Mesenchymal stem cell (in vitro differentiated cells and primary cell): ENCODE results near the gene C18orf63.

ENCODE experiments used
- DNase-seq: peaks from one replicate; pipeline ENCODE4 v3.0.0-alpha.2; 2013
- H2AFZ ChIP-seq: one replicate; pipeline ENCODE4 v1.6.1; 2013; ENCODE audit warnings: low read depth, mild to moderate bottlenecking, control low read depth, inconsistent platforms, low read length, moderate library complexity
- H2AK5ac ChIP-seq: 2 replicates; pipeline ENCODE4 v1.6.1; 2013; ENCODE audit warnings: low read length, moderate library complexity, mild to moderate bottlenecking, inconsistent platforms; ENCODE audit not compliant: severe bottlenecking
- H2BK120ac ChIP-seq: one replicate; pipeline ENCODE4 v1.6.1; 2013; ENCODE audit warnings: low read depth, mild to moderate bottlenecking, inconsistent platforms, low read length, moderate library complexity
- H2BK12ac ChIP-seq, 2 experiments: one replicate each; pipeline ENCODE4 v1.6.1; 2013; ENCODE audit warnings: inconsistent platforms in 2 of 2, low read length in 2 of 2, mild to moderate bottlenecking in 2 of 2, moderate library complexity in 2 of 2, control low read depth in 1 of 2
- H2BK15ac ChIP-seq: one replicate; pipeline ENCODE4 v1.6.1; 2013; ENCODE audit warnings: mild to moderate bottlenecking, low read depth, inconsistent platforms; ENCODE audit not compliant: poor library complexity, severe bottlenecking
- H2BK5ac ChIP-seq: 2 replicates; pipeline ENCODE4 v1.6.1; 2013; ENCODE audit warnings: low read depth, mild to moderate bottlenecking, low read length, control low read depth, inconsistent platforms; ENCODE audit not compliant: poor library complexity, severe bottlenecking
- H3K14ac ChIP-seq, 2 experiments: one replicate each; pipeline ENCODE4 v1.6.1; 2013; ENCODE audit warnings: inconsistent platforms in 2 of 2, low read length in 2 of 2, control low read depth in 1 of 2, mild to moderate bottlenecking in 1 of 2, moderate library complexity in 1 of 2
- H3K18ac ChIP-seq, 2 experiments: one replicate each; pipeline ENCODE4 v1.6.1; 2013; ENCODE audit warnings: inconsistent platforms in 2 of 2, low read length in 2 of 2, control low read depth in 1 of 2, low read depth in 1 of 2, mild to moderate bottlenecking in 1 of 2
- H3K23ac ChIP-seq, 2 experiments: one replicate each; pipeline ENCODE4 v1.6.1; 2013; ENCODE audit warnings: inconsistent platforms in 2 of 2, low read length in 2 of 2, mild to moderate bottlenecking in 2 of 2, moderate library complexity in 2 of 2, control low read depth in 1 of 2
- H3K27ac ChIP-seq: 2 replicates; pipeline ENCODE4 v1.5.1; 2013; ENCODE audit warnings: mild to moderate bottlenecking, moderate library complexity, low read length, control low read depth, inconsistent platforms; ENCODE audit not compliant: poor library complexity, severe bottlenecking
- H3K27me3 ChIP-seq, 2 experiments: 2 replicates each; pipeline versions ENCODE4 v1.6.1 to v1.7.0; 2013; ENCODE audit warnings: low read length in 2 of 2, mild to moderate bottlenecking in 2 of 2, moderate library complexity in 2 of 2, control low read depth in 1 of 2, inconsistent platforms in 1 of 2; ENCODE audit not compliant: control insufficient read depth in 1 of 2, insufficient read depth in 1 of 2
- H3K36me3 ChIP-seq, 2 experiments: 2 replicates each; pipeline versions ENCODE4 v1.6.1 to v1.7.0; 2013; ENCODE audit warnings: low read length in 2 of 2, control low read depth in 1 of 2, inconsistent platforms in 1 of 2, low read depth in 1 of 2, mild to moderate bottlenecking in 1 of 2; ENCODE audit not compliant: insufficient read depth in 2 of 2, control insufficient read depth in 1 of 2
- H3K4ac ChIP-seq, 2 experiments: one replicate each; pipeline ENCODE4 v1.6.1; 2013; ENCODE audit warnings: inconsistent platforms in 2 of 2, low read length in 2 of 2, mild to moderate bottlenecking in 2 of 2, moderate library complexity in 2 of 2, control low read depth in 1 of 2, low read depth in 1 of 2
- H3K4me1 ChIP-seq: 2 replicates; pipeline ENCODE4 v1.6.1; 2013; ENCODE audit warnings: low read depth, low read length, control low read depth; ENCODE audit not compliant: control insufficient read depth, insufficient read depth
- H3K4me2 ChIP-seq: 2 replicates; pipeline ENCODE4 v1.6.1; 2013; ENCODE audit warnings: low read length, mild to moderate bottlenecking, inconsistent platforms; ENCODE audit not compliant: poor library complexity, severe bottlenecking
- H3K4me3 ChIP-seq, 2 experiments: 2 replicates each; pipeline versions ENCODE4 v1.5.1 to v1.7.0; 2013; ENCODE audit warnings: low read length in 2 of 2, mild to moderate bottlenecking in 2 of 2, control low read depth in 1 of 2, low read depth in 1 of 2; ENCODE audit not compliant: insufficient read depth in 1 of 2
- H3K79me1 ChIP-seq: replicated peaks from 2 replicates; pipeline ENCODE4 v1.6.1; 2013; ENCODE audit warnings: mild to moderate bottlenecking, control low read depth, low read length, inconsistent platforms; ENCODE audit not compliant: poor library complexity, severe bottlenecking
- H3K9ac ChIP-seq: 2 replicates; pipeline ENCODE4 v1.7.0; 2013; ENCODE audit warnings: mild to moderate bottlenecking, low read length, moderate library complexity
- H3K9me3 ChIP-seq: 2 replicates; pipeline ENCODE4 v1.7.0; 2013; ENCODE audit warnings: mild to moderate bottlenecking, low read length; ENCODE audit not compliant: control insufficient read depth
- H4K8ac ChIP-seq: one replicate; pipeline ENCODE4 v1.6.1; 2013; ENCODE audit warnings: inconsistent platforms, mild to moderate bottlenecking, low read length, moderate library complexity
- H4K91ac ChIP-seq: one replicate; pipeline ENCODE4 v1.6.1; 2013; ENCODE audit warnings: mild to moderate bottlenecking, low read length, inconsistent platforms
- WGBS: methylation state at CpG from one replicate; pipeline ENCODE4 v1.1.7; 2013; ENCODE audit warnings: mixed read lengths; 5-methylcytosine and 5-hydroxymethylcytosine counted together

Gene C18orf63

DNA sequence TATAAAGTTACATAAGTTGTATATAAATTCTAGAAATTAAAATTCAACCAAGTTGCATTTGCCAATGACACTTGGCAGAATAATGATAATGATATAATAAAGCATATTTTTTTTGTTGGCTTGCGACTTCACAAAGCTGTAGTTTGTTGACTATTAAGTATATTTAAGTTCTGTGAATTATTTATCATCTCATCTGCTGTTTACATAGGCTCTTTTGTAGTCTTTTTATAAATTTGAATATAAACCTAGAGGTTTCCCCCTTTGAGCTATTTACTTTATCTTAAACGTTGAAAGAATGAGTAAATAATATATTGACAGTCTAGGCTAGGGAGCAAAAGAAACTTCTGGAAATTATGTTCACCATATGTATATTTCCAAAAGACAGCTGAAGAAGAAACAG lies 32.9 kb downstream of the C18orf63 start:
- Histone ChIP-seq H3K27me3 (no peaks in the 10 kb centered on the region), H3K9ac (no peak overlapping the region), H2BK5ac (no peak overlapping the region), H3K9me3 (no peaks in the 10 kb centered on the region), H2BK15ac (no peak overlapping the region), H2BK12ac (no peak overlapping the region), H4K91ac (no peak overlapping the region), H2AFZ (no peak overlapping the region), H3K4me2 (no peak overlapping the region), H3K4me1 (peaks cover 2% of the 10 kb centered on the region), H3K14ac (no peak overlapping the region), H3K23ac (no peak overlapping the region), H4K8ac (no peak overlapping the region), H2AK5ac (no peak overlapping the region), H3K4me3 (no peak overlapping the region), H3K4ac (no peak overlapping the region), H3K36me3 (no peaks in the 10 kb centered on the region), H3K18ac (no peak overlapping the region), H3K27ac (no peak overlapping the region), H3K79me1 (no peaks in the 10 kb centered on the region), H2BK120ac (no peak overlapping the region)
- no CpG with 5 or more reads among the region's 2 CpGs for WGBS
- DNase-seq: no peak

DNA sequence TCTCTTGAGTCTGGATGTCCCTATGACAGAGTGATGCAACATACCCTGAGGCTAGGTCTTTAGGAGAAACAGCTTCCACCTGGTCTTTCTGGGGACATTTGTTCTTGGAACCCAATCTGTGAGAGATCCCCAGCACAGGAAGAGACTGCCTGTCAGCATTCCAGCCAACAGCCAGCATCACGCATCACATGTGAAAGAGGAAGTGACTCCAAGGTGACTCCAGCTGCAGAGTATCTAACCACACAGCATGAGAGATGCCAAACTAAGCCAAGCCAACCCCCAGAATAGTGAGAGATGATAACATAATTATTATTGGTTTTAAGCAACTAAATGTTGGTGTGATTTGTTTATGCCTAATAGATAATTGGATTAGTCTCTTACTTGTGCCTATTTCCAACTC lies 35.7 kb downstream of the C18orf63 start:
- H4K8ac ChIP-seq: no peak overlapping the region
- no peaks in the 10 kb centered on the region for H3K9me3 ChIP-seq
- no peaks in the 10 kb centered on the region for H3K27me3 ChIP-seq
- no peak overlapping the region for H2BK12ac ChIP-seq
- no peak overlapping the region for H3K23ac ChIP-seq
- no peak overlapping the region for H3K4me2 ChIP-seq
- no peak overlapping the region for H3K4ac ChIP-seq
- no peaks in the 10 kb centered on the region for H3K79me1 ChIP-seq
- no peaks in the 10 kb centered on the region for H3K36me3 ChIP-seq
- no peak overlapping the region for H2BK15ac ChIP-seq
- no peak overlapping the region for H3K27ac ChIP-seq
- no peak overlapping the region for H3K4me3 ChIP-seq
- H2BK5ac ChIP-seq: no peak overlapping the region
- H2BK120ac ChIP-seq: no peak overlapping the region
- H2AK5ac ChIP-seq: no peak overlapping the region
- H3K9ac ChIP-seq: peak overlapping the region; percentile 34
- H3K14ac ChIP-seq: no peak overlapping the region
- H2AFZ ChIP-seq: peak overlapping the region; percentile 42
- WGBS: 0% methylated on average over 1 of the region's 1 CpG
- DNase-seq: peak; percentile 45
- no peak overlapping the region for H3K18ac ChIP-seq
- peaks cover 2% of the 10 kb centered on the region for H3K4me1 ChIP-seq
- H4K91ac ChIP-seq: no peak overlapping the region

DNA sequence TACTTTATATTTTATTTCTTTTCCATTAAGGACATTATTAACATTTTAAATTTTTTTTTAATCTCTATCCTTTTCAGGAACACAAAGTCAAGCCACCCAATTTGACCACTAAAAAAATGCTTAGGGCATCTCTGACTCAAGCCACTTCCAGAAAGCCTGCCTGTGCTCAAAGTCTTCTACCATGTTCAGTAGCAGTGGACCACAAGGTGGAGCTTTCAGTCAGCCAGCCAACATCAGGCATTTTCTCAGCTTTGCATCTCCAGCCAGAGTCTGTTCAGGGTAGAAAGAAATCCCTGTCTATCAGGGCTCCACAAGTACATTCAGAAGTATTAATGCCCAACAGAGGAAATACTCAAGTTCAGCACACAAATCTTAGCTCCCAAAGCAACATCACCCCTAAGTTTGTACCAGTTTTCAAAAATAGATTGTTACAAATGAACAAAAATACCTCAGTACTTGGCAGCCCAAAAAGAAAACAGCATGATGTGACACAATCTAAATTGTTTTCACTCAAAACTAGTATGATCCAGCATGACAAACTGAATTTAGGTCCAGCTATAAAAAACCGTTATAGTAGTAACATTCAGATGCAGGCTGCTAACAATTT lies 37.6 kb downstream of the C18orf63 start:
- Histone ChIP-seq H2BK120ac (no peak overlapping the region), H3K79me1 (no peaks in the 10 kb centered on the region), H4K91ac (no peak overlapping the region), H3K27me3 (no peaks in the 10 kb centered on the region), H3K4me3 (no peak overlapping the region), H3K9me3 (no peaks in the 10 kb centered on the region), H3K9ac (no peak overlapping the region), H3K4ac (no peak overlapping the region), H3K4me2 (no peak overlapping the region), H3K4me1 (peaks cover 2% of the 10 kb centered on the region), H3K27ac (no peak overlapping the region), H3K36me3 (no peaks in the 10 kb centered on the region), H3K14ac (no peak overlapping the region), H3K23ac (no peak overlapping the region), H2BK15ac (no peak overlapping the region), H2AFZ (no peak overlapping the region), H2AK5ac (no peak overlapping the region), H4K8ac (no peak overlapping the region), H2BK5ac (no peak overlapping the region), H2BK12ac (no peak overlapping the region), H3K18ac (no peak overlapping the region)
- peak; percentile 75 for DNase-seq
- WGBS: 40% methylated on average over 1 of the region's 1 CpG

DNA sequence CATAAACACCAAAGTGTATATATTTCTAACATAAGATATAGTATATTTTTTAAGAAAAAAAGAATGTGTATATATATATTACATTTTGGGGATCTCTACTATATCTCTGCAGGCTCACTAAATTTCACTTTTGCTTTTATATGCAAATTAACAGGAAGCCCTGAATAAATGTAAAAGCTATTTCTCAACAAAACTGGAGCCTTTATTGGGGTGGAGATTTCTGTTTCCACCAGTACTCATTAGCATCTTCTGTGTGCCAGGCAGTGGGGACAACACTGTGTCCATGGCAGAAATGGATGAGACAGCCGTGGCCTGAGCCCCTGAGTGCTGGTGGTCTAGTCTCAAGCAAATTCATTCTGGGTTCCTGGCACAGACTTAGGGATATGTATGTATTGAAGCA lies 41.3 kb downstream of the C18orf63 start:
- H3K9ac ChIP-seq: no peak overlapping the region
- no peak overlapping the region for H3K4me2 ChIP-seq
- H2BK120ac ChIP-seq: no peak overlapping the region
- no peak overlapping the region for H3K14ac ChIP-seq
- H3K79me1 ChIP-seq: no peaks in the 10 kb centered on the region
- WGBS: no CpG with 5 or more reads among the region's 1 CpG
- no peak overlapping the region for H2AFZ ChIP-seq
- no peak overlapping the region for H2BK15ac ChIP-seq
- H2AK5ac ChIP-seq: no peak overlapping the region
- no peak overlapping the region for H3K27ac ChIP-seq
- peaks cover 3% of the 10 kb centered on the region for H3K4me1 ChIP-seq
- H4K8ac ChIP-seq: no peak overlapping the region
- H3K4ac ChIP-seq: no peak overlapping the region
- H3K36me3 ChIP-seq: no peaks in the 10 kb centered on the region
- H2BK5ac ChIP-seq: no peak overlapping the region
- no peak overlapping the region for H4K91ac ChIP-seq
- no peak overlapping the region for H3K4me3 ChIP-seq
- no peak overlapping the region for H3K18ac ChIP-seq
- no peaks in the 10 kb centered on the region for H3K9me3 ChIP-seq
- no peak for DNase-seq
- H3K23ac ChIP-seq: no peak overlapping the region
- H2BK12ac ChIP-seq: no peak overlapping the region
- no peaks in the 10 kb centered on the region for H3K27me3 ChIP-seq
